SJSA1 (cell line): ENCODE results near the gene ANLN. TPM values are rescaled to one million over a fixed set of nuclear protein-coding genes. Genes with fewer than 3 reads are reported as not detected.
"Not testable (repeated sequence)": the region's sequence is repeated elsewhere in the genome, so short reads cannot be mapped to it uniquely, and the experiment has no call there.

Experiments
- DNase-seq, 2 experiments: peaks; one replicate each; pipeline ENCODE4 v3.0.0-alpha.2; 2015 to 2020; ENCODE audit warnings: low spot score in 2 of 2, low read depth in 1 of 2
- H3K27ac ChIP-seq: fragments of 250-450 bp; sonication (Bioruptor Pico); 2 replicates; pipeline ENCODE4 v1.5.1; 2020; ENCODE audit warnings: mild to moderate bottlenecking, moderate library complexity
- H3K27me3 ChIP-seq: fragments of 250-450 bp; sonication (Bioruptor Pico); replicated peaks from 2 replicates; pipeline ENCODE4 v1.5.1; 2020; ENCODE audit warnings: mild to moderate bottlenecking, moderate library complexity
- H3K36me3 ChIP-seq: fragments of 250-450 bp; sonication (Bioruptor Pico); 2 replicates; pipeline ENCODE4 v1.5.1; 2020; ENCODE audit warnings: mild to moderate bottlenecking
- H3K4me1 ChIP-seq: fragments of 250-450 bp; sonication (Bioruptor Pico); replicated peaks from 2 replicates; pipeline ENCODE4 v1.6.1; 2021; ENCODE audit warnings: mild to moderate bottlenecking
- H3K4me3 ChIP-seq: fragments of 250-450 bp; sonication (Bioruptor Pico); 2 replicates; pipeline ENCODE4 v1.5.1; 2020; ENCODE audit warnings: mild to moderate bottlenecking
- H3K9me3 ChIP-seq: fragments of 250-450 bp; sonication (Bioruptor Pico); replicated peaks from 2 replicates; pipeline ENCODE4 v1.5.1; 2020; ENCODE audit warnings: mild to moderate bottlenecking
- total RNA-seq: library from RNA; depleted of rRNA; stranded (reverse); fragments of >200 nt; shearing (Covaris generic); gene quantifications from 2 replicates; pipeline ENCODE4 v1.2.3, GENCODE V29; 2014

Gene ANLN
- total RNA-seq, 1 experiment from 2014 or later = 397 TPM

DNA sequence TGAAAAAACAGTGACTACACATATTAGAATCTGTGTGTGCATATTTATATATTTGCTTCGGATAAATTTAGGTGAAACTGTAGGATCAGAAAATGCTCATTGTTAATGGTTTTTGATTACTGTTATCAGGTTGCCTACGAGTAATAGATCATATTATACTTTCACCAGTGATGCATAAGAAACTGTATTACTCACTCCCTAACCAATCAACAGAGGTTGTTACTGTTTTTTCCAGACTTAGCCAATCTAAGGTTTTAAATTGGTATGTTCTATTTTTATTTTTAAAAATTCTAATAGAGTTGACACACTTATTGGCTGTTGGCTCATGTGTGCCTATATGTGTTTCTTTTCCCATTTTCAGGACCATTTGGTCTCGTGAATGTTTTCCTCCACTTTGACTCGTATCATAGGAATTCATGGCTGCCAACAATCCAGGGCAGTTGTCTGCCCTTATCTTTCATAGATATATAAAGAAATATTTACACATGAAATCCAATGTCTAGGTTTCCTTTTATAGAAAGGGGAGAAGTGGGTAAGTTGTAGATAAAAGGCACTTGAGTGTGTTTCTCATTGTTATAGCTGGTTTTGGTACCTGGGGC, 59.2 kb downstream of the ANLN start:
- no peak overlapping the region for H3K4me3 ChIP-seq
- H3K9me3 ChIP-seq = no peaks in the 10 kb centered on the region
- no peak for DNase-seq
- H3K36me3 ChIP-seq = peaks cover 92% of the 10 kb centered on the region
- H3K27me3 ChIP-seq = no peaks in the 10 kb centered on the region
- peaks cover 20% of the 10 kb centered on the region for H3K4me1 ChIP-seq
- H3K27ac ChIP-seq = peak overlapping the region; percentile 45

DNA sequence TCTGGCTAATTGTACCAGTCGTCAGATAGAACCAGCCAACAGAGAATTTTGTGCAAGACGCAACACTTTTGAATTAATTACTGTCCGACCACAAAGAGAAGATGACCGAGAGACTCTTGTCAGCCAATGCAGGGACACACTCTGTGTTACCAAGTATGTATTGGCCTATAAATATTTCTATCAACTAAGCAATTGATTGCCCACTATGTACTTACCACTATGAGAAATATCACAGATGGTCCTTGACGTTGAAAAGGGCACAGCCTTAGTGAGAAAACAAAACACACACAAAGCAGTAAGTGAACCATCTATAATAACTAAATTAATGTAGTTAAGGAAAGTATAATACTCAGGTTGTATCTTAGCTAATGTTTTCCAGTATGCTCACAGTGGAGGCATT, 60.0 kb downstream of the ANLN start:
- Histone ChIP-seq H3K4me3 (no peak overlapping the region), H3K36me3 (peaks cover 94% of the 10 kb centered on the region), H3K4me1 (peaks cover 20% of the 10 kb centered on the region), H3K9me3 (no peaks in the 10 kb centered on the region), H3K27ac (peak overlapping the region; percentile 45; the same call in 1 of the 2 replicates), H3K27me3 (no peaks in the 10 kb centered on the region)
- DNase-seq = no peak

GRCh38 chr7:36453769-36454168, 64.1 kb downstream of the ANLN start:
- H3K4me3 ChIP-seq = no peak overlapping the region
- H3K27ac ChIP-seq = no peak overlapping the region
- H3K4me1 ChIP-seq = peaks cover 6% of the 10 kb centered on the region
- no peaks in the 10 kb centered on the region for H3K27me3 ChIP-seq
- 0 out of 2 replicates have a peak, but pooled peaks cover 2% of the 10 kb centered on the region for H3K9me3 ChIP-seq
- peaks cover 64% of the 10 kb centered on the region for H3K36me3 ChIP-seq
- DNase-seq = no peak

DNA sequence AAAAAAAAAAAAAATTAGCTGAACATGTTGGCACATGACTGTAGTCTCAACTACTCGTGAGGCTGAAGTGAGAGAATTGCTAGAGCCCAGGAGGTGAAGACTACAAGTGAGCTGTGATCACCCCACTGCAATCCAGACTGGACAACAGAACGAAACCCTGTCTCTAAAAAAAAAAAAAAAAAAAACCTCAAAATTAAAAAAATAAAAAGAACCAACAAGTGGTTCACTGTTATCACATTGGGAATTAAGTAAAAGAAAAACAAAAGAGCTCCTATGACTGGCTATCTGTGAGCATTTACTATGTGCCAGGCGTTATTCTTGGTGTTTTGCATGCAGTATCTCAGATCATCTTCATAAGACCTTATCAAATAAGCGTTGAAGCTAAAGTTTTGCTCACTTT, 66.0 kb downstream of the ANLN start:
- Histone ChIP-seq H3K36me3 (peaks cover 45% of the 10 kb centered on the region), H3K4me3 (no peak overlapping the region), H3K27ac (no peak overlapping the region), H3K9me3 (0 out of 2 replicates have a peak, but pooled peaks cover 2% of the 10 kb centered on the region), H3K27me3 (no peaks in the 10 kb centered on the region), H3K4me1 (no peaks in the 10 kb centered on the region)
- DNase-seq = no peak

GRCh38 chr7:36456138-36456537, 66.5 kb downstream of the ANLN start:
- H3K4me3 ChIP-seq = no peak overlapping the region
- H3K9me3 ChIP-seq = 0 out of 2 replicates have a peak, but pooled peaks cover 2% of the 10 kb centered on the region
- DNase-seq = no peak
- H3K27ac ChIP-seq = no peak overlapping the region
- H3K27me3 ChIP-seq = no peaks in the 10 kb centered on the region
- peaks cover 40% of the 10 kb centered on the region for H3K36me3 ChIP-seq
- H3K4me1 ChIP-seq = no peaks in the 10 kb centered on the region

DNA sequence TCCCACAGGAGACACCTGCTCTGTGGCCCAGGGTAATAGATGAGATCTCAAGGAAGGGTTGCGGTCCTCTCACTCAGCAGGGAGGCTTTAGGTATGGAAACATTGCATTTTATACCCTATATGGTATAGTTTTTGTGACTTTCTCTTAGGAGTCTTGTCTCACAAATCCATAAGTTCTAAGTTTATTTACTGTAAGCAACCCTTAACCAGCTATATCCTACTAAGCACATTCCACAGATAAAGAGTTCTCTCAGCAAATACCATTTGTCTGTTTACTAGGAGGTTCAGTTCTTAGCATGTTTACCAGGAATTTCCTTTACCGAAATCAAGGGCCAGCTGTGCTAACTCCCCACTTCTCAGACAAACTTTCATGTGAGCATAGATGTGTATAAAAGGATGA, 66.9 kb downstream of the ANLN start:
- H3K4me1 ChIP-seq = no peaks in the 10 kb centered on the region
- DNase-seq = no peak
- no peak overlapping the region for H3K27ac ChIP-seq
- H3K4me3 ChIP-seq = no peak overlapping the region
- H3K27me3 ChIP-seq = no peaks in the 10 kb centered on the region
- H3K9me3 ChIP-seq = 0 out of 2 replicates have a peak, but pooled peaks cover 2% of the 10 kb centered on the region
- H3K36me3 ChIP-seq = peaks cover 36% of the 10 kb centered on the region

- no peak overlapping the region for H3K27ac ChIP-seq
- 0 out of 2 replicates have a peak, but pooled peaks cover 2% of the 10 kb centered on the region for H3K9me3 ChIP-seq
- no peak for DNase-seq
- no peak overlapping the region for H3K4me3 ChIP-seq
- peaks cover 8% of the 10 kb centered on the region for H3K36me3 ChIP-seq
- H3K27me3 ChIP-seq = no peaks in the 10 kb centered on the region
- no peaks in the 10 kb centered on the region for H3K4me1 ChIP-seq
These were observed 69.7 kb downstream of the ANLN start for GRCh38 chr7:36459236-36459960.

DNA sequence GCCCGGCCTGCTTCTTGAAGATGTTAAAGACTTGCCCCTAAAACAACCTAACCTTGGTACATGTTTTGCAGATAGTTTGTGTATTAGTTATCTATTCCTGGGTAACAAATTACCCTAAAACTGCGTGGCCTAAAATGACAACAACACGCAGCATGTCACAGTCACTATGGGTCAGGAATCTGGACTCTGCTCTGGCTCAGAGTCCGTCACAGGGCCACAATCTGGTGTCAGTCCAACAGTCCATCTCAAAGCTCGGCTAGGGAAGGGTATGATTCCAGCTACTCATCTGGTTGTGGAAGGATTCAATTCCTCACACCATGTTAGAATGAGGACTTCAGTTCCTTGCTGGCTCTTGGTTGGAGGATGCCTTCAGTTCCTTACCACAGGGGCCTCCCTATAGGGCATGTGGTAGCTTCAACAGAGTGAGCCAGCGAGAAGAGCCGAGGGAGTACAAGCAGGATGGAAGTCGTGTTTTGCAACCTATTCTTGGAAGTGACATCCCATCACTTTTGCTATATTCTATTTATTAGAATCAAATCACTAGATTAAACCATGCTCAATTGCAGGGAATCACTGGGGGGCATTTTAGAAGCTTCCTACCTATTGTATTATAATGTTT, 71.3 kb downstream of the ANLN start:
- Histone ChIP-seq H3K9me3 (0 out of 2 replicates have a peak, but pooled peaks cover 2% of the 10 kb centered on the region), H3K27ac (no peak overlapping the region), H3K4me1 (no peaks in the 10 kb centered on the region), H3K36me3 (no peaks in the 10 kb centered on the region), H3K4me3 (no peak overlapping the region), H3K27me3 (no peaks in the 10 kb centered on the region)
- DNase-seq = no peak

- Histone ChIP-seq H3K27me3 (no peaks in the 10 kb centered on the region), H3K36me3 (no peaks in the 10 kb centered on the region), H3K9me3 (0 out of 2 replicates have a peak, but pooled peaks cover 2% of the 10 kb centered on the region), H3K4me1 (no peaks in the 10 kb centered on the region), H3K27ac (no peak overlapping the region), H3K4me3 (no peak overlapping the region)
- DNase-seq = no peak
These were observed 73.0 kb downstream of the ANLN start for GRCh38 chr7:36462551-36463137.

DNA sequence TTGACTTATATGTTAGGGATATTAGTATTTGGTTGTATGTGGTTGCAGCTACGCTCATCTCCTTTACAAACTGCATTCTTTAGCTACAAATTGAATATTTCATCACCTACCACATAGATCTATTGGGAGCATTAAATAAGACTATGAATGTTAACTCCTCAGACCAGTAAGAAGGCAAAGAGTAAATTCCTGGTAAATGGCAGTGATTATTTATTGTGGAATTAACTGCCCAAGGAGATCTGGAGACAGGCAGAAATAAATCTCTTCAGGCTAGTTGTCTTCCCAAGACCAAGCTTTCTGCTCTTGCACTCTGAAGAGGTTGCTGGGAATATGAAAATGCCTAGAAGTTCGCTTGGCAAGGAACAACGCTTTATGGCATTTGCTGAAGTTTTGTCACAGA, 74.6 kb downstream of the ANLN start:
- Histone ChIP-seq H3K27ac (no peak overlapping the region), H3K9me3 (no peaks in the 10 kb centered on the region), H3K36me3 (no peaks in the 10 kb centered on the region), H3K4me3 (no peak overlapping the region), H3K27me3 (no peaks in the 10 kb centered on the region), H3K4me1 (no peaks in the 10 kb centered on the region)
- DNase-seq = no peak

DNA sequence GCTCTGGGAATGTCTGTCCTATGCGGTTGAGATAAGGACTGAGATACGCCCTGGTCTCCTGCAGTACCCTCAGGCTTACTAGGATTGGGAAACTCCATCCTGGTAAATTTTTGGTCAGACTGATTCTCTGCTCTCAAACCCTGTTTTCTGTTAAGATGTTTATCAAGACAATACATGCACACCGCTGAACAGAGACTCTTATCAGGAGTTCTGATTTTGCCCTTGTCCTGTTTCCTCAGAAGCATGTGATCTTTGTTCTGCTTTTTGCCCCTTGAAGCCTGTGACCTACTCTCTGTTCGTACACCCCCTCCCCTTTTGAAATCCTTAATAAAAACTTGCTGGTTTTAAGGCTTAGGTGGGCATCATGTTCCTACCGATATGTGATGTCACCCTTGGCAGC, 76.3 kb downstream of the ANLN start:
- not testable (repeated sequence) for H3K27me3 ChIP-seq, DNase-seq, H3K27ac ChIP-seq, H3K4me1 ChIP-seq, H3K9me3 ChIP-seq, H3K4me3 ChIP-seq, H3K36me3 ChIP-seq

GRCh38 chr7:36468370-36469101, 78.9 kb downstream of the ANLN start:
- Histone ChIP-seq H3K4me1 (peaks cover 6% of the 10 kb centered on the region), H3K36me3 (no peaks in the 10 kb centered on the region), H3K9me3 (no peaks in the 10 kb centered on the region), H3K4me3 (no peak overlapping the region), H3K27me3 (no peaks in the 10 kb centered on the region), H3K27ac (no peak overlapping the region)
- DNase-seq = no peak

DNA sequence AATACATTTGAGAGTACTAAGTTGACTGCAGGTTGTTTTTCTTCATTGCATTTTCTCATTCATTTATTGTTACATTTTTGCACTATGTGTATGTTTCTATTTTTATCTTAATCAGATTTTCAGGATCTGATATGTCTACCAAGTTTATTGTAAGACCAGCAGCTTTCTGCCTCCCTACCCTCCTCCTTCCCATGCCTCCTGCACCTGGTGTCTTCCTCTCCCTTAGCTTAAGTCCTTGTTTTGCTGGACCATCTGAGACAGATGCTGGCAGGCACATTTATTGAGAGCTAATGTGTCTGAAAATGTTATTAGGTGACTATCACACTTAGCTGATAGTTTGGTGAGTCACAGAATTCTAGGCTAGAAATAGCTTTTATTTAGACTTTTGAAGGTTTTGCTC, 79.6 kb downstream of the ANLN start:
- Histone ChIP-seq H3K27ac (no peak overlapping the region), H3K4me3 (no peak overlapping the region), H3K27me3 (no peaks in the 10 kb centered on the region), H3K36me3 (no peaks in the 10 kb centered on the region), H3K4me1 (peaks cover 13% of the 10 kb centered on the region), H3K9me3 (no peaks in the 10 kb centered on the region)
- no peak for DNase-seq
